NT2/D1 (cell line): ENCODE data around the gene SLC9B2.

ENCODE experiments used
- DNase-seq: peaks from one replicate; pipeline ENCODE4 v3.0.0-alpha.2; 2011; ENCODE audit warnings: low read depth, low spot score
- H3K27me3 ChIP-seq: 2 replicates; pipeline ENCODE4 v1.6.0; 2011; ENCODE audit warnings: mild to moderate bottlenecking; ENCODE audit not compliant: insufficient read length, insufficient read depth
- H3K36me3 ChIP-seq: 2 replicates; pipeline ENCODE4 v1.6.1; 2011; ENCODE audit warnings: mild to moderate bottlenecking, low read length, mixed read lengths; ENCODE audit not compliant: insufficient read depth, insufficient read length
- H3K4me1 ChIP-seq: 2 replicates; pipeline ENCODE4 v1.5.1; 2011; ENCODE audit not compliant: insufficient read depth, insufficient read length
- H3K4me3 ChIP-seq: 2 replicates; pipeline ENCODE4 v1.5.1; 2011; ENCODE audit warnings: low read depth; ENCODE audit not compliant: insufficient read length
- H3K9ac ChIP-seq: 2 replicates; pipeline ENCODE4 v1.6.0; 2011; ENCODE audit warnings: low read depth; ENCODE audit not compliant: insufficient read length
- H3K9me3 ChIP-seq: 2 replicates; pipeline ENCODE4 v1.5.1; 2011; ENCODE audit warnings: mild to moderate bottlenecking, low read length; ENCODE audit not compliant: insufficient read depth
- SUZ12 ChIP-seq: IDR thresholded peaks from 2 replicates; pipeline ENCODE4 v1.6.1; 2011; ENCODE audit not compliant: insufficient read length, insufficient read depth; ENCODE audit errors: extremely low read depth
- YY1 ChIP-seq: IDR thresholded peaks from 2 replicates; pipeline ENCODE4 v1.6.1; 2011; ENCODE audit not compliant: insufficient read length, insufficient read depth
- ZNF274 ChIP-seq: IDR thresholded peaks from 2 replicates; pipeline ENCODE4 v1.6.1; 2011; ENCODE audit warnings: mild to moderate bottlenecking, low read depth, low read length

The SLC9B2 gene

GRCh38 chr4:103029300-103029699, 47.3 kb downstream of the SLC9B2 start:
- DNase-seq: no peak
- Histone ChIP-seq H3K4me3 (no peak overlapping the region), H3K9me3 (no peaks in the 10 kb centered on the region), H3K9ac (no peak overlapping the region), H3K27me3 (no peaks in the 10 kb centered on the region), H3K36me3 (no peaks in the 10 kb centered on the region), H3K4me1 (no peaks in the 10 kb centered on the region)
- no peak for TF ChIP-seq ZNF274
- no peak for TF ChIP-seq YY1
- TF ChIP-seq SUZ12: no peak

DNA sequence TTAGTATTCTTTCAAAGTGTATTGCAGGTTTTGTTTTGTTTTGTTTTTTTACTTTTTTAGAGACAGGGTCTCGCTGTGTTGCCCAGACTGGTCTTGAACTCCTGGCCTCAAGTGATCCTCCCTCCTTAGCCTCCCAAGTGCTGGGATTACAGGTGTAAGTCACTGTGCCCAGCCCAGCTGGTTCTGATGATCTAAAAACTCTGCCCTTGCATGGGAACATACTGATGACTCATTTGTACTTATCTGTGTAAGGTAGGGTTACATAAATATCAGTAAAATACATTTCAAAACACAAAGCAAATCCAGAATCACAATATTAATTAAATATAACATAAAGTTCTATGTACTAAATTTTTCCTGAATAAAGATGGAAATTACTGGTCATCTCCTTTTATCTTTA, 49.7 kb downstream of the SLC9B2 start:
- TF ChIP-seq ZNF274: no peak
- no peak for TF ChIP-seq SUZ12
- TF ChIP-seq YY1: no peak
- DNase-seq: no peak
- H3K27me3 ChIP-seq: no peaks in the 10 kb centered on the region
- H3K36me3 ChIP-seq: no peaks in the 10 kb centered on the region
- no peaks in the 10 kb centered on the region for H3K4me1 ChIP-seq
- H3K4me3 ChIP-seq: no peak overlapping the region
- H3K9ac ChIP-seq: no peak overlapping the region
- no peaks in the 10 kb centered on the region for H3K9me3 ChIP-seq

DNA sequence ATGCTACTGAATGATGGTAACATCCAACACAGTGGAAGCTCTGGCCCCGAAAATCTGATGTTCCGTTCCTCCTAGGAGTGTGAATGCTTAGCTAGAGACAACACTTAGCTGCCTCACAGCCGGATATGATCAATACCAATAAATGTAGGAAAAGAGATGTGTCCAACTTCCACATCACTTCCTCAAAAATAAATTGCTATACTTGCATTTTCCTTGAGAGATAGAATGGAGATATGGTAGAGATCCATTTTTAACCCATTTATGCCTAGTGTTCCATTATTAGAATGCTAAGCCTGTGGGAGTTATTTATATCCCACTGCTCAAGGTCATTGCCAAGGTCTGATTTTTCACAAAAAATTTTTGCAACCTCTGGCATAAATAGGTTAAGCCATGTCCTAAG, 51.6 kb downstream of the SLC9B2 start:
- TF ChIP-seq ZNF274 (no peak), SUZ12 (no peak), YY1 (no peak)

GRCh38 chr4:103021120-103021519, 55.4 kb downstream of the SLC9B2 start:
- H3K9ac ChIP-seq: no peak overlapping the region

More for the DNA sequence above, 51.6 kb downstream of the SLC9B2 start:
- no peaks in the 10 kb centered on the region for H3K36me3 ChIP-seq
- no peak overlapping the region for H3K9ac ChIP-seq
- H3K4me3 ChIP-seq: no peak overlapping the region
- no peaks in the 10 kb centered on the region for H3K9me3 ChIP-seq
- no peaks in the 10 kb centered on the region for H3K27me3 ChIP-seq
- no peak for DNase-seq
- no peaks in the 10 kb centered on the region for H3K4me1 ChIP-seq

DNA sequence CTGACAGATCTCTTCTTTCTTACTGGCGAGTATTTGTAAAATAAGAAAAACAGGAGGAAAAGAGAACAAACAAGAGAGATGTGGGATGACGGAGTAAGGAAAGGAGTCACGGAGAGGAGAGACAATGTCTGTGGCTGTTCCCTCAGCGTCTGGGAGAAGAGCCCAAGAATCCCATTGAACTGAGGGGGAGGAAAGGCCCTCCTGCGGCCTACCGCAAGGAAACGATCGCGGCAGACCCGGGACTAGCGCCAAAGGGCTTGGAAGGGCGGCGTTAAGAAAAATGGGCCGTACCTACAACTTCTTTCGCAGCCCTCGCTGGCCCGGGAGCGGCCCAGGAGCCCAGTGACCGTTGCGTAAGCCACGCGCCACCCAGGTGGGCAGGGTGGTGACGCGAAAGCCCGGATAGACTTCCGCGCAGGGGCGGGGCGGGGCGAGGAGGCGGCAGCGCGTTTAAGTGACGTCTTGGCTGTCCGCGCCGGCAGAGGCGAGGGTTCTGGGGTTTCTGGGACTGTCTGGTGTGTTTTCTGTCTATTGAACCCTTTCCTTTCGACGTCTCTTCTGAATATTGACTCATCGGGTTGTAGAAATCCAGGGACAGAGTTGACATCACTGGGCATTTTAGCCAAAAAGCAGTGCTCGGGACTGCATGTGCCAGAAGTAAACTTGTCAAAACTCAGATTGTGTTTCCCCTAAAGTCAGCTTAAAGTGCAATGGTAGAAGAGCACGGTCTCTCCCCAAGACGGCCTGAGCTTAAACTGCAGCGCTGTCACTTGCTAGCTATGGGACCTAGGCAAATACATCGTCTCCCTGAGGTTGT, 57.0 kb downstream of the SLC9B2 start, which contains the start of gene SLC9B1:
TSS of gene SLC9B1 (minus strand) at position 398 of the 817 bp plus-strand sequence. CDS start 27,994 bp downstream, outside the sequence.
- Histone ChIP-seq H3K9ac (peak within 1 kb of the TSS; percentile 88), H3K4me1 (no peaks in the 10 kb centered on the region), H3K36me3 (no peaks in the 10 kb centered on the region), H3K27me3 (no peaks in the 10 kb centered on the region), H3K4me3 (peak within 1 kb of the TSS; percentile 76), H3K9me3 (no peaks in the 10 kb centered on the region)
- peak; percentile 81 for DNase-seq
- no peak for TF ChIP-seq SUZ12

More at GRCh38 chr4:103021120-103021519, 55.4 kb downstream of the SLC9B2 start:
- TF ChIP-seq SUZ12: no peak
- no peak for TF ChIP-seq ZNF274
- TF ChIP-seq YY1: no peak
- DNase-seq: no peak
- Histone ChIP-seq H3K9me3 (no peaks in the 10 kb centered on the region), H3K4me1 (no peaks in the 10 kb centered on the region), H3K36me3 (no peaks in the 10 kb centered on the region), H3K27me3 (no peaks in the 10 kb centered on the region), H3K4me3 (no peak overlapping the region)

GRCh38 chr4:103018391-103019307, 57.9 kb downstream of the SLC9B2 start:
- no peak for TF ChIP-seq YY1
- no peak for TF ChIP-seq SUZ12
- no peak for TF ChIP-seq ZNF274
- H3K9me3 ChIP-seq: no peaks in the 10 kb centered on the region
- no peaks in the 10 kb centered on the region for H3K27me3 ChIP-seq
- no peaks in the 10 kb centered on the region for H3K4me1 ChIP-seq
- no peak for DNase-seq
- H3K9ac ChIP-seq: peak overlapping the region; percentile 85
- H3K4me3 ChIP-seq: peak overlapping the region; percentile 76
- no peaks in the 10 kb centered on the region for H3K36me3 ChIP-seq

DNA sequence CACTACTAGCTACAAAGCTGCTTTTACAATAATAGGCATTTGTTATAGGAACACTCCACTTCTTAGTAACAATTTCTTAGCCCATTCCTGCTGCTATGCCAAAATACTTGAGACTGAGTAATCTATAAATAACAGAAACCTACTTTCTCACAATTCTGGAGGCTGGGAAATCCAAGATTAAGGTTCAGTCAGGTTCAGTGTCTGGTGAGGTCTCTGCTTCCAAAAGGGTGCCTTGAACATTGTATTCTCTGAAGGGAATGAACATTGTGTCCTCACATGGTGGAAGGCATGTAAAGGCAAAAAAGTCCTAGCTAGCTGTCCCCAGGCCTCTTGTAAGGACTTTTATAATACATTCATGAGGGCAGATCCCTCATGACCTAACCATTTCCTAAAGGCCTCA, 64.0 kb downstream of the SLC9B2 start:
- H3K4me1 ChIP-seq: no peaks in the 10 kb centered on the region
- no peak overlapping the region for H3K4me3 ChIP-seq
- H3K36me3 ChIP-seq: no peaks in the 10 kb centered on the region
- DNase-seq: no peak
- no peak for TF ChIP-seq SUZ12
- TF ChIP-seq ZNF274: no peak
- TF ChIP-seq YY1: no peak
- no peak overlapping the region for H3K9ac ChIP-seq
- no peaks in the 10 kb centered on the region for H3K9me3 ChIP-seq
- no peaks in the 10 kb centered on the region for H3K27me3 ChIP-seq
